B cell (primary cell): Measurements from ENCODE around the gene SPECC1. TPM values are rescaled to one million over a fixed set of nuclear protein-coding genes. Genes with fewer than 3 reads are reported as not detected.
"Not testable (repeated sequence)": the region's sequence is repeated elsewhere in the genome, so short reads cannot be mapped to it uniquely, and the experiment has no call there.

Source experiments
- ATAC-seq: fragments of 200-7000 bp; cut with Tn5 transposase; one replicate; pipeline ENCODE4 v1.10.0; 2021; ENCODE audit warnings: low read depth, mild to moderate bottlenecking, moderate number of reproducible peaks, moderate library complexity
- CTCF ChIA-PET: fragments of 350-600 bp; sonication (Branson Sonifier 250); formaldehyde crosslinking; loops from one replicate; lab custom pipeline; 2021; ENCODE audit warnings: antibody characterized with exemption, inconsistent platforms; lab: Charles Lee
- POLR2A ChIA-PET: fragments of 350-600 bp; sonication (Branson Sonifier 250); formaldehyde crosslinking; loops from one replicate; lab custom pipeline; 2021; ENCODE audit warnings: antibody characterized with exemption; lab: Charles Lee
- DNase-seq: peaks from one replicate; pipeline ENCODE4 v3.0.0; 2013
- H2AFZ ChIP-seq: 2 replicates; pipeline ENCODE4 v1.6.1; 2012; ENCODE audit warnings: mild to moderate bottlenecking, low read depth, low read length; ENCODE audit not compliant: insufficient read depth, poor library complexity, severe bottlenecking
- H3K27ac ChIP-seq, 2 donors: 1 replicate in 1 of 2; 2 replicates in 1 of 2; pipeline ENCODE4 v1.5.1; 2012 to 2013; ENCODE audit warnings: low read length in 2 of 2, mild to moderate bottlenecking in 2 of 2, moderate library complexity in 1 of 2
- H3K27me3 ChIP-seq, 4 experiments: fragments of 200-600 bp in 1 of 4; sonication (generic) in 1 of 4; replicated peaks in 1 of 4; 1 replicate in 2 of 4; 2 replicates in 2 of 4; pipeline versions ENCODE4 v1.6.1 to v1.7.0; 2013 to 2016; ENCODE audit warnings: low read length in 3 of 4, mild to moderate bottlenecking in 2 of 4, mixed read lengths in 1 of 4, moderate library complexity in 1 of 4; ENCODE audit not compliant: insufficient read depth in 4 of 4, control insufficient read depth in 3 of 4; ENCODE audit errors: control extremely low read depth in 1 of 4
- H3K36me3 ChIP-seq, 2 experiments: replicated peaks in 1 of 2; 1 replicate in 1 of 2; 2 replicates in 1 of 2; pipeline versions ENCODE4 v1.6.1 to v1.7.1; 2013; ENCODE audit warnings: low read length in 1 of 2; ENCODE audit not compliant: insufficient read depth in 2 of 2, control insufficient read depth in 1 of 2; ENCODE audit errors: control extremely low read depth in 1 of 2, extremely low read depth in 1 of 2
- H3K4me1 ChIP-seq, 2 donors: fragments of 200-600 bp in 1 of 2; sonication (generic) in 1 of 2; 1 replicate in 1 of 2; 2 replicates in 1 of 2; pipeline versions ENCODE4 v1.5.1 to v1.6.1; 2013 to 2017; ENCODE audit warnings: low read length in 2 of 2; ENCODE audit not compliant: control insufficient read depth in 2 of 2, insufficient read depth in 2 of 2
- H3K4me2 ChIP-seq: replicated peaks from 2 replicates; pipeline ENCODE3; 2012; ENCODE audit warnings: mild to moderate bottlenecking, low read depth, low read length; ENCODE audit not compliant: poor library complexity, severe bottlenecking
- H3K4me3 ChIP-seq, 5 experiments: fragments of 200-600 bp in 1 of 5; sonication (generic) in 1 of 5; 1 replicate in 3 of 5; 2 replicates in 2 of 5; pipeline versions ENCODE4 v1.5.1 to v1.7.0; 2011 to 2016; ENCODE audit warnings: low read length in 4 of 5, mild to moderate bottlenecking in 4 of 5, low read depth in 2 of 5, control low read depth in 1 of 5, moderate library complexity in 1 of 5; ENCODE audit not compliant: insufficient read depth in 1 of 5; ENCODE audit errors: control extremely low read depth in 1 of 5, extremely low read depth in 1 of 5
- H3K79me2 ChIP-seq: fragments of 200-600 bp; sonication (generic); one replicate; pipeline ENCODE4 v1.6.0; 2016; ENCODE audit warnings: low read length; ENCODE audit not compliant: control insufficient read depth, insufficient read depth
- H3K9ac ChIP-seq: fragments of 200-600 bp; sonication (generic); 2 replicates; pipeline ENCODE4 v1.6.1; 2017; ENCODE audit warnings: mild to moderate bottlenecking, low read length, moderate library complexity
- H3K9me3 ChIP-seq, 3 donors: one replicate each; pipeline versions ENCODE4 v1.6.1 to v1.7.1; 2013; ENCODE audit warnings: low read length in 2 of 3; ENCODE audit not compliant: control insufficient read depth in 2 of 3, insufficient read depth in 1 of 3; ENCODE audit errors: control extremely low read depth in 1 of 3
- H4K20me1 ChIP-seq: 2 replicates; pipeline ENCODE4 v1.6.0; 2012; ENCODE audit warnings: mild to moderate bottlenecking, low read length; ENCODE audit not compliant: insufficient read depth, control insufficient read depth, poor library complexity, severe bottlenecking
- H3K27ac Mint-ChIP-seq: one replicate; pipeline ENCODE4 v1.8.0; 2021; ENCODE audit warnings: mixed read lengths
- H3K27me3 Mint-ChIP-seq: one replicate; pipeline ENCODE4 v1.8.0; 2021; ENCODE audit warnings: mixed read lengths
- H3K4me1 Mint-ChIP-seq: one replicate; pipeline ENCODE4 v1.8.0; 2021; ENCODE audit warnings: mixed read lengths
- H3K4me3 Mint-ChIP-seq: one replicate; pipeline ENCODE4 v1.8.0; 2021; ENCODE audit warnings: mixed read lengths
- H3K9me3 Mint-ChIP-seq: one replicate; pipeline ENCODE4 v1.8.0; 2022; ENCODE audit warnings: mixed read lengths; ENCODE audit not compliant: insufficient read depth
- CTCF ChIP-seq: fragments of 200-600 bp; IDR thresholded peaks from one replicate; pipeline ENCODE4 v1.8.0; 2022; ENCODE audit warnings: antibody characterized with exemption, mild to moderate bottlenecking
- EZH2 ChIP-seq: IDR thresholded peaks from 2 replicates; pipeline ENCODE4 v1.6.1; 2012; ENCODE audit warnings: borderline replicate concordance, low read depth, mild to moderate bottlenecking, moderate library complexity, low read length; ENCODE audit not compliant: insufficient read depth, poor library complexity, severe bottlenecking
- WGBS: methylation state at CpG from one replicate; pipeline ENCODE4 v1.1.5; 2013; ENCODE audit warnings: missing lambda C conversion rate; ENCODE audit not compliant: insufficient coverage; 5-methylcytosine and 5-hydroxymethylcytosine counted together
- intact Hi-C: fragments of 100-400 bp; cut with micrococcal nuclease; formaldehyde crosslinking; loops from one replicate; pipeline ENCODE4 v1.10.0; 2022
- polyA plus RNA-seq: library from polyadenylated mRNA; depleted of rRNA; stranded (reverse); fragments of >200 nt; gene quantifications from 2 replicates; pipeline ENCODE4 v1.2.3, GENCODE V29; 2012
- total RNA-seq, 2 donors: library from RNA; stranded (reverse); fragments of 120-200 nt in 1 of 2; gene quantifications; 1 replicate in 1 of 2; 2 replicates in 1 of 2; pipeline versions ENCODE4 v1.2.3 to v1.2.4, GENCODE V29; 2013 to 2022

SPECC1 gene
- total and polyA plus RNA-seq, 2 donors (not counting 1 experiment from before 2014, with no cell fraction given): 4.6 to 7.4 TPM

GRCh38 chr17:20033415-20033814 lies 24.3 kb downstream of the SPECC1 start:
- H3K27ac ChIP-seq: no peak overlapping the region
- H3K27ac Mint-ChIP-seq: no peak overlapping the region
- H3K4me3 ChIP-seq: no peak overlapping the region
- TF ChIP-seq CTCF: no peak
- TF ChIP-seq EZH2: no peak
- POLR2A ChIA-PET: no interaction called here
- no peaks in the 10 kb centered on the region for H3K79me2 ChIP-seq
- H3K4me1 Mint-ChIP-seq: peaks cover 7% of the 10 kb centered on the region
- intact Hi-C loops: no loop called here
- no peak overlapping the region for H3K4me2 ChIP-seq
- no peak overlapping the region for H2AFZ ChIP-seq
- WGBS: 77% methylated on average over 2 of the region's 3 CpGs
- no peak overlapping the region for H3K9ac ChIP-seq
- H3K27me3 Mint-ChIP-seq: peaks cover 7% of the 10 kb centered on the region
- ATAC-seq (no peak), DNase-seq (no peak)
- no peaks in the 10 kb centered on the region for H3K27me3 ChIP-seq
- H3K4me1 ChIP-seq: peaks cover 0 to 5% of the 10 kb centered on the region in 2 donors
- H4K20me1 ChIP-seq: no peaks in the 10 kb centered on the region
- H3K4me3 Mint-ChIP-seq: no peak overlapping the region
- H3K36me3 ChIP-seq: no peaks in the 10 kb centered on the region
- no peaks in the 10 kb centered on the region for H3K9me3 ChIP-seq
- CTCF ChIA-PET: no interaction called here
- no peaks in the 10 kb centered on the region for H3K9me3 Mint-ChIP-seq

GRCh38 chr17:20035501-20035900 lies 26.3 kb downstream of the SPECC1 start:
- no peaks in the 10 kb centered on the region for H3K9me3 Mint-ChIP-seq
- H3K4me3 ChIP-seq: no peak overlapping the region
- H2AFZ ChIP-seq: no peak overlapping the region
- H3K9me3 ChIP-seq: no peaks in the 10 kb centered on the region
- H3K27ac ChIP-seq: no peak overlapping the region
- H3K27ac Mint-ChIP-seq: no peak overlapping the region
- TF ChIP-seq EZH2 (no peak), CTCF (no peak)
- H3K27me3 ChIP-seq: no peaks in the 10 kb centered on the region
- no peaks in the 10 kb centered on the region for H3K79me2 ChIP-seq
- no peaks in the 10 kb centered on the region for H4K20me1 ChIP-seq
- H3K27me3 Mint-ChIP-seq: peaks cover 7% of the 10 kb centered on the region
- no peak overlapping the region for H3K9ac ChIP-seq
- no peak overlapping the region for H3K4me3 Mint-ChIP-seq
- WGBS: no CpG with 5 or more reads among the region's 3 CpGs
- H3K4me1 Mint-ChIP-seq: peaks cover 7% of the 10 kb centered on the region
- H3K4me1 ChIP-seq: peaks cover 0 to 5% of the 10 kb centered on the region in 2 donors
- ChIA-PET POLR2A (no interaction called here), CTCF (no interaction called here)
- no peak for ATAC-seq
- no peak overlapping the region for H3K4me2 ChIP-seq
- no peaks in the 10 kb centered on the region for H3K36me3 ChIP-seq
- intact Hi-C loops: no loop called here
- no peak for DNase-seq

- H3K9me3 Mint-ChIP-seq, H3K36me3 ChIP-seq, CTCF ChIA-PET, H3K9me3 ChIP-seq, ATAC-seq, H3K27me3 ChIP-seq, H3K79me2 ChIP-seq, H4K20me1 ChIP-seq, H3K4me1 ChIP-seq, H3K4me2 ChIP-seq, intact Hi-C loops, H3K27ac ChIP-seq, H3K9ac ChIP-seq, H2AFZ ChIP-seq, H3K27ac Mint-ChIP-seq, POLR2A ChIA-PET, H3K4me3 Mint-ChIP-seq, H3K4me1 Mint-ChIP-seq, DNase-seq, H3K4me3 ChIP-seq: not testable (repeated sequence)
- WGBS: 50% methylated on average over 1 of the region's 1 CpG
- peaks cover 12% of the 10 kb centered on the region for H3K27me3 Mint-ChIP-seq
Observed at GRCh38 chr17:20037286-20037685, 28.1 kb downstream of the SPECC1 start.
